Gastroesophageal sphincter (tissue), 4 donors: ENCODE measurements around the gene SLC6A3. TPM values are rescaled to one million over a fixed set of nuclear protein-coding genes. Genes with fewer than 3 reads are reported as not detected.

Experiments used
- ATAC-seq: fragments of 150-250 bp; one replicate; pipeline ENCODE4 v1.9.1; 2016; ENCODE audit warnings: mild to moderate bottlenecking, moderate library complexity
- H3K27ac ChIP-seq, 4 donors: fragments of 200-600 bp; sonication (generic) in 3 of 4; 1 replicate in 3 of 4; 2 replicates in 1 of 4; pipeline ENCODE4 v1.5.1; 2016 to 2019
- H3K27me3 ChIP-seq: fragments of 200-600 bp; sonication (generic); one replicate; pipeline ENCODE4 v1.5.1; 2019
- H3K36me3 ChIP-seq, 2 donors: fragments of 200-600 bp; sonication (generic); one replicate each; pipeline ENCODE4 v1.5.1; 2019; ENCODE audit warnings: control low read depth in 1 of 2
- H3K4me1 ChIP-seq, 3 donors: fragments of 200-600 bp; sonication (generic); 1 replicate in 2 of 3; 2 replicates in 1 of 3; pipeline ENCODE4 v1.5.1; 2016 to 2019; ENCODE audit warnings: control low read depth in 2 of 3
- H3K4me3 ChIP-seq, 2 donors: fragments of 200-600 bp; sonication (generic); one replicate each; pipeline ENCODE4 v1.5.1; 2019; ENCODE audit warnings: mild to moderate bottlenecking in 1 of 2, moderate library complexity in 1 of 2
- H3K9me3 ChIP-seq, 3 donors: fragments of 200-600 bp; sonication (generic); one replicate each; pipeline ENCODE4 v1.5.1; 2017 to 2019; ENCODE audit warnings: control low read depth in 2 of 3
- EP300 ChIP-seq: sonication (generic); formaldehyde crosslinking; IDR thresholded peaks from one replicate; pipeline ENCODE4 v1.6.1; 2017; ENCODE audit warnings: antibody characterized with exemption, mild to moderate bottlenecking
- POLR2A ChIP-seq, 2 donors: fragments of 450-650 bp; IDR thresholded peaks; one replicate each; pipeline ENCODE4 v1.6.1; 2017; ENCODE audit warnings: antibody characterized with exemption in 2 of 2, mild to moderate bottlenecking in 2 of 2, moderate library complexity in 1 of 2
- POLR2AphosphoS5 ChIP-seq: sonication (generic); formaldehyde crosslinking; IDR thresholded peaks from one replicate; pipeline ENCODE4 v1.6.1; 2017; ENCODE audit warnings: antibody characterized with exemption
- WGBS, 2 donors: methylation state at CpG; one replicate each; pipeline ENCODE4 v1.1.5; 2018; ENCODE audit warnings: low coverage in 1 of 2; 5-methylcytosine and 5-hydroxymethylcytosine counted together
- total RNA-seq, 4 donors: library from RNA; depleted of rRNA; stranded (reverse); fragments of >200 nt; gene quantifications; one replicate each; pipeline ENCODE4 v1.1.0, GENCODE V29; 2016
- TF ChIP-seq, protein P1 (sequence below), 4 experiments: fragments of 200-600 bp in 2 of 4; fragments of 450-650 bp in 2 of 4; sonication (generic) in 1 of 4; IDR thresholded peaks; one replicate each; pipeline ENCODE4 v1.5.1; 2017 to 2019; ENCODE audit warnings: antibody characterized with exemption in 4 of 4, mild to moderate bottlenecking in 2 of 4, moderate library complexity in 2 of 4

The SLC6A3 gene
- total RNA-seq, 4 donors from 2014 or later = not detected

DNA sequence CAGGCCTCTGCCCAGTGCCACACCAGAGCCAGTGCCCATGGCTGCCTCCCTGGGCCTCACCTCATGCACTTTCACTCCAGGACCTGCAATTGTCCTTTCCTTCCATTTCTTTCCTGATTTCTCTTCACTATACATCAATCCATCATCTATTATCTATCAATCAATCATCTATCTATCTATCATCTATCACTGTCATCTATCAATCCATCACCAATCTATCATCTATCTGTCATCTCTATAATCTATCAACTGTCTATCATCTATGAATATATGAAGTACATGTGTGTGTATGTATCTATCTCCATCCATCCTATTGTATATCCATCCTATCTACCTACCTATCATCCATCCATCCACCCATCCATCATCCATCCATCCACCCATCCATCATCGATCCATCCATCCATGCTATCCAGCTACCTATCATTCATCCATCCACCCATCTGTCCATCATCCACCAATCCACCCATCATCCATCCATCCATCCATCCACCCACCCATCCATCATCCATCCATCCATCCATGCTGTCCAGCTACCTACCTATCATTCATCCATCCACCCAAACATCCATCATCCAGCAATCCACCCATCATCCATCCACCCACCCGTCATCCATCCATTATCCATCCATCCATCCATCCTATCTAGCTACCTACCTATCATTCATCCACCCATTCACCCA, 26.9 kb downstream of the SLC6A3 start:
- Histone ChIP-seq H3K9me3 (no peaks in the 10 kb centered on the region), H3K36me3 (no peaks in the 10 kb centered on the region), H3K27me3 (peaks cover 45% of the 10 kb centered on the region), H3K27ac (no peak overlapping the region), H3K4me1 (no peaks in the 10 kb centered on the region), H3K4me3 (no peak overlapping the region)
- TF ChIP-seq, protein P1, sequence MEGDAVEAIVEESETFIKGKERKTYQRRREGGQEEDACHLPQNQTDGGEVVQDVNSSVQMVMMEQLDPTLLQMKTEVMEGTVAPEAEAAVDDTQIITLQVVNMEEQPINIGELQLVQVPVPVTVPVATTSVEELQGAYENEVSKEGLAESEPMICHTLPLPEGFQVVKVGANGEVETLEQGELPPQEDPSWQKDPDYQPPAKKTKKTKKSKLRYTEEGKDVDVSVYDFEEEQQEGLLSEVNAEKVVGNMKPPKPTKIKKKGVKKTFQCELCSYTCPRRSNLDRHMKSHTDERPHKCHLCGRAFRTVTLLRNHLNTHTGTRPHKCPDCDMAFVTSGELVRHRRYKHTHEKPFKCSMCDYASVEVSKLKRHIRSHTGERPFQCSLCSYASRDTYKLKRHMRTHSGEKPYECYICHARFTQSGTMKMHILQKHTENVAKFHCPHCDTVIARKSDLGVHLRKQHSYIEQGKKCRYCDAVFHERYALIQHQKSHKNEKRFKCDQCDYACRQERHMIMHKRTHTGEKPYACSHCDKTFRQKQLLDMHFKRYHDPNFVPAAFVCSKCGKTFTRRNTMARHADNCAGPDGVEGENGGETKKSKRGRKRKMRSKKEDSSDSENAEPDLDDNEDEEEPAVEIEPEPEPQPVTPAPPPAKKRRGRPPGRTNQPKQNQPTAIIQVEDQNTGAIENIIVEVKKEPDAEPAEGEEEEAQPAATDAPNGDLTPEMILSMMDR (IDR thresholded peaks at IDR 0.05) = no peak
- no peak for TF ChIP-seq POLR2A (IDR thresholded peaks at IDR 0.05)
- TF ChIP-seq EP300 = no peak
- no peak for TF ChIP-seq POLR2AphosphoS5
- ATAC-seq = no peak
- WGBS, 2 donors = 68 to 77% methylated on average over 2 of the region's 2 CpGs

DNA sequence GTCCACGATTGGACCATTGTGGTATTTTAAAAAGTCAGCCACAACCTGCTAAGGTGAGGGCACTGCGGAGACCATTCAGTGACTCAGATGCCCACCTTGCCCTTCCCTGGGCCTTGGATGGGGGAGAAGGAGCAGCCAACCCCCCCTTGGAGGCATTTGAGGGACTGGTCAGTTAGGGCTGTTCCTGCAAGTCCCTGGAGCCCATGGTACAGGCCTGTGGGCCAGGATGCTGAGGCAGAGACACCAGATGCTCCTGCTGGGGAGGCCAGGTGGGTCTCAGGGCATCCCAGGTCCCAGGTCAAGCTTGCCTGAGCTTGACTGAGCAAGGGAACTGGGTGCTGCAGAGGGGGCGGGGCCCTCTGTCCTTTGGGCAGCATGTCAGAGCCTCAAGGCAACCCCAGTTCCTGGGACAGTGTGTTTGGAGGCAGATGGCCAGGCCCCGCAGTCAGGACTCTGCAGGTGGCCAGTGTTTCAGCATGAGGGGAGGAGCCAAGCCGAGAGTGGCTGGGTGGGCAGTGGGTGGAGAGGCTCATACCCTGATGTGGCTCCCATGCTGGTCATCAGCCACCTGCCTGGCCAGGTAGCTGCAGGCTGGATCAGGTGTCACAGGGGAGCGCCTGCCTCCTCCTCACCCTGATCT, 27.5 kb downstream of the SLC6A3 start:
- no peaks in the 10 kb centered on the region for H3K4me1 ChIP-seq
- no peaks in the 10 kb centered on the region for H3K9me3 ChIP-seq
- TF ChIP-seq POLR2AphosphoS5 (no peak), POLR2A (IDR thresholded peaks at IDR 0.05) (no peak), EP300 (no peak)
- TF ChIP-seq, protein P1 (IDR thresholded peaks at IDR 0.05) = no peak
- no peak overlapping the region for H3K4me3 ChIP-seq
- H3K27me3 ChIP-seq = peaks cover 46% of the 10 kb centered on the region
- H3K27ac ChIP-seq = no peak overlapping the region
- ATAC-seq = no peak
- 70 to 93% methylated on average over 3 of the region's 6 CpGs for WGBS, 2 donors
- no peaks in the 10 kb centered on the region for H3K36me3 ChIP-seq

DNA sequence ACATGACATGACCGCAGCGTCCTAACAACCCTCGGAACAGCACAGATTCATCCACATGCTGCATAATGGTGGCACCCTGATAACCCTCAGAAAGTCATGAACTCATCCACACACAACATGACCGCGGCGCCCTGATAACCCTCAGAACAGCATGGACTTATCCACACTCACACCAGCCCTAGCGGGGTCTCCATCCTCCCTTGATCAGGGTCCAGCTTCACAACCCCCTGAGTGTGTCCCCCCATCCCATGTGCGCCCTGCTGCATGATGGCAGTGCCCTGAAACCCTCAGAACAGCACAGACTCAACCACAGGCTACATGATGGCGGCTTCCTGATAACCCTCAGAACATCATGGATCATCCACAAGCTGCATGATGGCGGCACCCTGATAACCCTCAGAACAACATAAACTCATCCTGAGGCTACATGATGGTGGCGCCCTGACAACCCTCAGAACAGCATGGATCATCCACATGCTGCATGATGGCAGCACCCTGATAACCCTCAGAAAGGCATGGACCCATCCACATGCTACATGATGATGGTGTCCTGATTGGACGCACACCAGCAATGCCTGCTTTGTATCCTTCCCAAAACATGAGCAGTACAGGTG, 28.3 kb downstream of the SLC6A3 start:
- Histone ChIP-seq H3K36me3 (no peaks in the 10 kb centered on the region), H3K27ac (no peak overlapping the region), H3K9me3 (no peaks in the 10 kb centered on the region), H3K4me1 (no peaks in the 10 kb centered on the region), H3K4me3 (no peak overlapping the region), H3K27me3 (peaks cover 50% of the 10 kb centered on the region)
- TF ChIP-seq POLR2A (IDR thresholded peaks at IDR 0.05) = no peak
- ATAC-seq = no peak
- WGBS, 2 donors = 80 to 90% methylated on average over 1 to 5 of the region's 12 CpGs

DNA sequence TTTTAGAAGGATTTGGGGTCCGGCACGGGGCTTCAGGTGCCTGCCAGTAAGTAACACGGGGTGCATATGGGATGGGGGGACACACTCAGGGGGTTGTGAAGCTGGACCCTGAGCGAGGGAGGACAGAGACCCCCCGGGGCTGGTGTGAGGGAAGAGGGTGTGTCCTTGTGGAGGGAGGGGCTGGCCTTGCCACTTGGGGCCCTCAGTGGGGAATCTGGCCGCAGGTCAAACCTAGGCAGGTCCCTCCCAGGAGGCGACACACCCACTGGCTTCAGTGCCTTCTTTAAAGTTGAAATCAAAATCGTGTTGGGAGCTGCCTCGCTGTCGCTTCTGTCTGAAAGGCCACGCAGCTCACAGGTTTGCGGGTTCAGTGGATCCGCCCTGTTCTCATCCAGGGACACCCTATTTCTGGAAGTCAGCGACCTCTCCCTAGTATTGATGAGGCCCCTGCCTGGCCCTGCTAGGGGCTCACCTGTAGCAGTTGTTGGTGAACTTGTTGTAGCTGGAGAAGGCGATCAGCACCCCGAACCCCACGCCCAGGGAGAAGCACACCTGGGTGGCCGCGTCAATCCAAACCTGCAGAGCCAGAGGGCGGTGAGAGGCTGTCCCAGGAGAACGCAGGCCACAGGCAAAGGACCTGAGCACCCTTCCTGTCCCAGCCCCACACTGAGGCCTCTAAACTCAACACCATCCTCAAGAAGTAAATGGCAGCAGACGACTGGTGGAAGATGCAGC, 29.4 kb downstream of the SLC6A3 start:
- 56% methylated on average over 7 of the region's 22 CpGs; no CpG with 5 or more reads in 1 of the 2 donors for WGBS, 2 donors
- ATAC-seq = no peak

DNA sequence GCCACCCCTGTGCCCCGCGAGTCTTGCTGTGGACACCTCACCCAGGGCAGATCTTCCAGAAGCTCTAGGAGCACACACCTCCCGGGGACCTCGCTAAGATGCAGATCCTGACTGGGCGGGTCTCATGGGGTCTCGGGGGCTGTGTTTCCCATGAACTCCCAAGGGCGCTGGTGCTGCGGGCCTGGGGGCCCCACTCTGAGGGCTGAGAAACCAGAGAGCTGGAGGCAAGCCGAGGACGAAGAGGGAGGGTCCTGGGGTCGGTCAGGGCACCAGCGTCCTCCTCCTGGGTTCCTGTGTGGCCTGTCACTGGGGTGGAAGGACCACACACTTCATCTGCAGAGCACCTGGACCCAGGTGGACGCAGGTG, 30.2 kb downstream of the SLC6A3 start:
- ATAC-seq = no peak
- Histone ChIP-seq H3K9me3 (no peaks in the 10 kb centered on the region), H3K27me3 (peaks cover 52% of the 10 kb centered on the region), H3K4me3 (no peak overlapping the region), H3K36me3 (no peaks in the 10 kb centered on the region), H3K4me1 (no peaks in the 10 kb centered on the region), H3K27ac (no peak overlapping the region)
- no CpG with 5 or more reads among the region's 13 CpGs for WGBS, 2 donors
- no peak for TF ChIP-seq POLR2AphosphoS5
- TF ChIP-seq, protein P1 (IDR thresholded peaks at IDR 0.05) = no peak
- TF ChIP-seq POLR2A (IDR thresholded peaks at IDR 0.05) = no peak
- TF ChIP-seq EP300 = no peak

More for the DNA sequence above, 29.4 kb downstream of the SLC6A3 start:
- no peaks in the 10 kb centered on the region for H3K36me3 ChIP-seq
- H3K4me1 ChIP-seq = no peaks in the 10 kb centered on the region
- H3K4me3 ChIP-seq = no peak overlapping the region
- TF ChIP-seq EP300 (no peak), POLR2AphosphoS5 (no peak), POLR2A (IDR thresholded peaks at IDR 0.05) (no peak)
- TF ChIP-seq, protein P1 (IDR thresholded peaks at IDR 0.05) = no peak
- peaks cover 50% of the 10 kb centered on the region for H3K27me3 ChIP-seq
- no peak overlapping the region for H3K27ac ChIP-seq
- H3K9me3 ChIP-seq = no peaks in the 10 kb centered on the region
